Liver (tissue), 9 donors: Measurements from ENCODE around the gene EEIG1. TPM values are rescaled to one million over a fixed set of nuclear protein-coding genes. Genes with fewer than 3 reads are reported as not detected.

Source experiments
- DNase-seq: peaks from one replicate; pipeline ENCODE4 v3.0.0-alpha.2; 2017; ENCODE audit warnings: low spot score
- H3K27ac ChIP-seq, 2 donors: one replicate each; pipeline ENCODE4 v1.7.0; 2013; ENCODE audit warnings: inconsistent platforms in 2 of 2, low read length in 2 of 2, control low read depth in 1 of 2, low read depth in 1 of 2, mild to moderate bottlenecking in 1 of 2
- H3K27me3 ChIP-seq, 4 donors: one replicate each; pipeline versions ENCODE4 v1.6.1 to v1.7.0; 2013; ENCODE audit warnings: low read length in 3 of 4, inconsistent platforms in 1 of 4, mild to moderate bottlenecking in 1 of 4, moderate library complexity in 1 of 4; ENCODE audit not compliant: control insufficient read depth in 4 of 4, insufficient read depth in 4 of 4
- H3K36me3 ChIP-seq, 4 donors: one replicate each; pipeline versions ENCODE4 v1.6.1 to v1.7.0; 2013; ENCODE audit warnings: low read length in 3 of 4, mild to moderate bottlenecking in 3 of 4, low read depth in 1 of 4, moderate library complexity in 1 of 4; ENCODE audit not compliant: control insufficient read depth in 4 of 4, insufficient read depth in 3 of 4
- H3K4me1 ChIP-seq, 4 donors: one replicate each; pipeline versions ENCODE4 v1.6.1 to v1.7.0; 2013; ENCODE audit warnings: low read length in 3 of 4, mild to moderate bottlenecking in 3 of 4, moderate library complexity in 1 of 4; ENCODE audit not compliant: control insufficient read depth in 4 of 4, insufficient read depth in 4 of 4
- H3K4me3 ChIP-seq, 3 donors: one replicate each; pipeline versions ENCODE4 v1.6.1 to v1.7.0; 2013; ENCODE audit warnings: low read length in 3 of 3, control low read depth in 1 of 3, low read depth in 1 of 3, mild to moderate bottlenecking in 1 of 3
- H3K9ac ChIP-seq, 2 donors: one replicate each; pipeline ENCODE4 v1.7.0; 2013; ENCODE audit warnings: low read length in 2 of 2, mild to moderate bottlenecking in 2 of 2, moderate library complexity in 2 of 2, control low read depth in 1 of 2, low read depth in 1 of 2
- H3K9me3 ChIP-seq, 4 donors: one replicate each; pipeline versions ENCODE4 v1.6.1 to v1.7.0; 2013; ENCODE audit warnings: low read length in 3 of 4; ENCODE audit not compliant: control insufficient read depth in 4 of 4
- EGR1 ChIP-seq, 2 donors: IDR thresholded peaks; 2 replicates each; pipeline ENCODE4 v1.6.1; 2016 to 2018; ENCODE audit warnings: antibody characterized with exemption in 2 of 2, low read depth in 2 of 2
- FOXA1 ChIP-seq: IDR thresholded peaks from 2 replicates; pipeline ENCODE4 v1.6.1; 2016; ENCODE audit warnings: antibody characterized with exemption
- FOXA2 ChIP-seq: IDR thresholded peaks from 2 replicates; pipeline ENCODE4 v1.6.1; 2016; ENCODE audit warnings: antibody characterized with exemption
- GABPA ChIP-seq, 2 donors: IDR thresholded peaks in 1 of 2; conservative IDR thresholded peaks in 1 of 2; 2 replicates each; pipeline ENCODE4 v1.6.1; 2016; ENCODE audit warnings: antibody characterized with exemption in 2 of 2, mild to moderate bottlenecking in 1 of 2, moderate library complexity in 1 of 2
- HNF4A ChIP-seq, 2 donors: conservative IDR thresholded peaks; 2 replicates each; pipeline ENCODE4 v1.6.1; 2016; ENCODE audit warnings: antibody characterized with exemption in 2 of 2, mild to moderate bottlenecking in 2 of 2
- HNF4G ChIP-seq: IDR thresholded peaks from 2 replicates; pipeline ENCODE4 v1.6.1; 2016; ENCODE audit warnings: antibody characterized with exemption
- JUND ChIP-seq, 2 donors: IDR thresholded peaks; 2 replicates each; pipeline ENCODE4 v1.6.1; 2016; ENCODE audit warnings: antibody characterized with exemption in 2 of 2
- RXRA ChIP-seq, 2 donors: IDR thresholded peaks; 2 replicates each; pipeline ENCODE4 v1.6.1; 2017 to 2018; ENCODE audit warnings: antibody characterized with exemption in 2 of 2, mild to moderate bottlenecking in 1 of 2
- SP1 ChIP-seq: IDR thresholded peaks from 2 replicates; pipeline ENCODE4 v1.6.1; 2018; ENCODE audit warnings: antibody characterized with exemption, mild to moderate bottlenecking
- TAF1 ChIP-seq: conservative IDR thresholded peaks from 2 replicates; pipeline ENCODE4 v1.6.1; 2016; ENCODE audit warnings: antibody characterized with exemption, mild to moderate bottlenecking
- YY1 ChIP-seq: IDR thresholded peaks from 2 replicates; pipeline ENCODE4 v1.6.1; 2016; ENCODE audit warnings: antibody characterized with exemption, mild to moderate bottlenecking
- WGBS: extraction: QIAGEN DNeasy Blood & Tissue Kit; methylation state at CpG from one replicate; pipeline ENCODE4 v1.1.7; 2013; 5-methylcytosine and 5-hydroxymethylcytosine counted together
- polyA plus RNA-seq, 2 donors: library from polyadenylated mRNA; stranded (reverse) in 1 of 2; unstranded in 1 of 2; fragments of 200-250 nt in 1 of 2; fragments of >200 nt in 1 of 2; fragmentation: Nextera tagmentation in 1 of 2; extraction: Ambion mirVana in 1 of 2; gene quantifications; one replicate each; pipeline versions ENCODE4 v1.2.1 to v1.2.3, GENCODE V29; 2013 to 2015
- total RNA-seq, 2 donors: library from RNA; depleted of rRNA; stranded (reverse); fragments of >200 nt; gene quantifications; one replicate each; pipeline ENCODE4 v1.2.3, GENCODE V29; 2014
- TF ChIP-seq, protein P1 (sequence below): IDR thresholded peaks from 2 replicates; pipeline ENCODE4 v1.6.1; 2016; ENCODE audit warnings: antibody characterized with exemption, mild to moderate bottlenecking
- TF ChIP-seq, protein P2 (sequence below): IDR thresholded peaks from 2 replicates; pipeline ENCODE4 v1.6.1; 2016; ENCODE audit warnings: antibody characterized with exemption
- TF ChIP-seq, protein P3 (sequence below): fragments of 150-350 bp; IDR thresholded peaks from 2 replicates; pipeline ENCODE4 v1.5.1; 2017; ENCODE audit warnings: improper control_type of control experiment, low read depth, low read length; ENCODE audit not compliant: missing input control
- TF ChIP-seq, protein P4 (sequence below): IDR thresholded peaks from 2 replicates; pipeline ENCODE4 v1.6.1; 2016; ENCODE audit warnings: antibody characterized with exemption
- TF ChIP-seq, protein P5 (sequence below): IDR thresholded peaks from 2 replicates; pipeline ENCODE4 v1.6.1; 2016; ENCODE audit warnings: antibody characterized with exemption
- donor health status: healthy.
- donor health status: healthy.
- donor health status: healthy.
- donor health status: healthy.
- donor health status: healthy.

The EEIG1 gene
- total and polyA plus RNA-seq, 4 donors, result 4.9 to 14.3 (median 8.9) TPM

DNA sequence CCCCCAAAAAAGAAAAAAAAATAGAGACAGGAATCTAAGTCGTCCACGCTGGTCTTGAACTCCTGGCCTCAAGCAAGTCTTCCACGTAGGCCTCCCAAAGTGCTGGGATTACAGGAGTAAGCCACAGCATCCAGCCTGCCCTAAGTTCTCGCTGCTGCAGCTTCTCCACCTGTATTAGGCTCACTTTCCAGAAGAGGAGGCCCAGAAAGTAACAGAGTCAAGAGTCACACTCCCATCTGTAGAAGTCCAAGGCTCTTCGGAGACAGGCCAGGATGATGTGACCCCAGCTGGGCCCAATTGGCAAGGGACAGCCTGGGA, 1.8 kb downstream of the EEIG1 start:
- WGBS, result 20% methylated on average over 5 of the region's 5 CpGs
- DNase-seq, result no peak
- Histone ChIP-seq H3K27ac (peak overlapping the region; percentile 79 to 95), H3K9ac (peak overlapping the region; percentile 77 to 96), H3K4me3 (peak overlapping the region; percentile 65 to 91 (median 85)), H3K9me3 (no peaks in the 10 kb centered on the region), H3K4me1 (peaks cover 25 to 61% (median 50%) of the 10 kb centered on the region in 4 donors), H3K36me3 (peaks cover 0 to 2% (median 0%) of the 10 kb centered on the region in 4 donors), H3K27me3 (no peaks in the 10 kb centered on the region)
- TF ChIP-seq SP1, result no peak
- TF ChIP-seq RXRA (IDR thresholded peaks at IDR 0.05), result no peak
- no peak for TF ChIP-seq FOXA1
- TF ChIP-seq, protein P1, sequence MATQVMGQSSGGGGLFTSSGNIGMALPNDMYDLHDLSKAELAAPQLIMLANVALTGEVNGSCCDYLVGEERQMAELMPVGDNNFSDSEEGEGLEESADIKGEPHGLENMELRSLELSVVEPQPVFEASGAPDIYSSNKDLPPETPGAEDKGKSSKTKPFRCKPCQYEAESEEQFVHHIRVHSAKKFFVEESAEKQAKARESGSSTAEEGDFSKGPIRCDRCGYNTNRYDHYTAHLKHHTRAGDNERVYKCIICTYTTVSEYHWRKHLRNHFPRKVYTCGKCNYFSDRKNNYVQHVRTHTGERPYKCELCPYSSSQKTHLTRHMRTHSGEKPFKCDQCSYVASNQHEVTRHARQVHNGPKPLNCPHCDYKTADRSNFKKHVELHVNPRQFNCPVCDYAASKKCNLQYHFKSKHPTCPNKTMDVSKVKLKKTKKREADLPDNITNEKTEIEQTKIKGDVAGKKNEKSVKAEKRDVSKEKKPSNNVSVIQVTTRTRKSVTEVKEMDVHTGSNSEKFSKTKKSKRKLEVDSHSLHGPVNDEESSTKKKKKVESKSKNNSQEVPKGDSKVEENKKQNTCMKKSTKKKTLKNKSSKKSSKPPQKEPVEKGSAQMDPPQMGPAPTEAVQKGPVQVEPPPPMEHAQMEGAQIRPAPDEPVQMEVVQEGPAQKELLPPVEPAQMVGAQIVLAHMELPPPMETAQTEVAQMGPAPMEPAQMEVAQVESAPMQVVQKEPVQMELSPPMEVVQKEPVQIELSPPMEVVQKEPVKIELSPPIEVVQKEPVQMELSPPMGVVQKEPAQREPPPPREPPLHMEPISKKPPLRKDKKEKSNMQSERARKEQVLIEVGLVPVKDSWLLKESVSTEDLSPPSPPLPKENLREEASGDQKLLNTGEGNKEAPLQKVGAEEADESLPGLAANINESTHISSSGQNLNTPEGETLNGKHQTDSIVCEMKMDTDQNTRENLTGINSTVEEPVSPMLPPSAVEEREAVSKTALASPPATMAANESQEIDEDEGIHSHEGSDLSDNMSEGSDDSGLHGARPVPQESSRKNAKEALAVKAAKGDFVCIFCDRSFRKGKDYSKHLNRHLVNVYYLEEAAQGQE, result no peak
- no peak for TF ChIP-seq EGR1 (IDR thresholded peaks at IDR 0.05; ENCODE audit: low read depth in 2 of 2)
- no peak for TF ChIP-seq HNF4A (conservative IDR thresholded peaks at IDR 0.05)
- no peak for TF ChIP-seq GABPA (IDR thresholded peaks at IDR 0.05 in 1 of 2, conservative IDR thresholded peaks at IDR 0.05 in 1 of 2)
- no peak for TF ChIP-seq FOXA2
- no peak for TF ChIP-seq TAF1
- no peak for TF ChIP-seq JUND (IDR thresholded peaks at IDR 0.05)
- TF ChIP-seq YY1, result no peak
- TF ChIP-seq, protein P2, sequence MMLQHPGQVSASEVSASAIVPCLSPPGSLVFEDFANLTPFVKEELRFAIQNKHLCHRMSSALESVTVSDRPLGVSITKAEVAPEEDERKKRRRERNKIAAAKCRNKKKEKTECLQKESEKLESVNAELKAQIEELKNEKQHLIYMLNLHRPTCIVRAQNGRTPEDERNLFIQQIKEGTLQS, result no peak
- TF ChIP-seq, protein P3, sequence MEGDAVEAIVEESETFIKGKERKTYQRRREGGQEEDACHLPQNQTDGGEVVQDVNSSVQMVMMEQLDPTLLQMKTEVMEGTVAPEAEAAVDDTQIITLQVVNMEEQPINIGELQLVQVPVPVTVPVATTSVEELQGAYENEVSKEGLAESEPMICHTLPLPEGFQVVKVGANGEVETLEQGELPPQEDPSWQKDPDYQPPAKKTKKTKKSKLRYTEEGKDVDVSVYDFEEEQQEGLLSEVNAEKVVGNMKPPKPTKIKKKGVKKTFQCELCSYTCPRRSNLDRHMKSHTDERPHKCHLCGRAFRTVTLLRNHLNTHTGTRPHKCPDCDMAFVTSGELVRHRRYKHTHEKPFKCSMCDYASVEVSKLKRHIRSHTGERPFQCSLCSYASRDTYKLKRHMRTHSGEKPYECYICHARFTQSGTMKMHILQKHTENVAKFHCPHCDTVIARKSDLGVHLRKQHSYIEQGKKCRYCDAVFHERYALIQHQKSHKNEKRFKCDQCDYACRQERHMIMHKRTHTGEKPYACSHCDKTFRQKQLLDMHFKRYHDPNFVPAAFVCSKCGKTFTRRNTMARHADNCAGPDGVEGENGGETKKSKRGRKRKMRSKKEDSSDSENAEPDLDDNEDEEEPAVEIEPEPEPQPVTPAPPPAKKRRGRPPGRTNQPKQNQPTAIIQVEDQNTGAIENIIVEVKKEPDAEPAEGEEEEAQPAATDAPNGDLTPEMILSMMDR, result no peak
- no peak for TF ChIP-seq HNF4G
- TF ChIP-seq, protein P4, sequence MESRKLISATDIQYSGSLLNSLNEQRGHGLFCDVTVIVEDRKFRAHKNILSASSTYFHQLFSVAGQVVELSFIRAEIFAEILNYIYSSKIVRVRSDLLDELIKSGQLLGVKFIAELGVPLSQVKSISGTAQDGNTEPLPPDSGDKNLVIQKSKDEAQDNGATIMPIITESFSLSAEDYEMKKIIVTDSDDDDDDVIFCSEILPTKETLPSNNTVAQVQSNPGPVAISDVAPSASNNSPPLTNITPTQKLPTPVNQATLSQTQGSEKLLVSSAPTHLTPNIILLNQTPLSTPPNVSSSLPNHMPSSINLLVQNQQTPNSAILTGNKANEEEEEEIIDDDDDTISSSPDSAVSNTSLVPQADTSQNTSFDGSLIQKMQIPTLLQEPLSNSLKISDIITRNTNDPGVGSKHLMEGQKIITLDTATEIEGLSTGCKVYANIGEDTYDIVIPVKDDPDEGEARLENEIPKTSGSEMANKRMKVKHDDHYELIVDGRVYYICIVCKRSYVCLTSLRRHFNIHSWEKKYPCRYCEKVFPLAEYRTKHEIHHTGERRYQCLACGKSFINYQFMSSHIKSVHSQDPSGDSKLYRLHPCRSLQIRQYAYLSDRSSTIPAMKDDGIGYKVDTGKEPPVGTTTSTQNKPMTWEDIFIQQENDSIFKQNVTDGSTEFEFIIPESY, result no peak
- TF ChIP-seq, protein P5, sequence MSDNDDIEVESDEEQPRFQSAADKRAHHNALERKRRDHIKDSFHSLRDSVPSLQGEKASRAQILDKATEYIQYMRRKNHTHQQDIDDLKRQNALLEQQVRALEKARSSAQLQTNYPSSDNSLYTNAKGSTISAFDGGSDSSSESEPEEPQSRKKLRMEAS, result no peak
